ENCODE data around the gene MAP2K1. TPM values are rescaled to one million over a fixed set of nuclear protein-coding genes. Genes with fewer than 3 reads are reported as not detected.
"Not testable (repeated sequence)": the region's sequence is repeated elsewhere in the genome, so short reads cannot be mapped to it uniquely, and the experiment has no call there.

MAP2K1 gene
- total RNA-seq (10 to 100 TPM; 59.3 to 60.4 TPM), polyA plus RNA-seq (ENCODE audit: insufficient read length in 6 of 6) (10 to 100 TPM; 46.3 to 55.7 (median 50.6) TPM)
- long read RNA-seq, donor 1, transcript MAP2K1-201 (11 exons, 3,410 nt), result major isoform, 13 of 5,705 reads
- long read RNA-seq, donor 1, partial matches to known transcripts, result 3,811 of 5,705 reads
- long read RNA-seq, donor 1, other reads (novel, unspliced or antisense), result 1,881 of 5,705 reads
- long read RNA-seq, donor 2, transcript MAP2K1-201 (11 exons, 3,410 nt), result major isoform, 8 of 4,839 reads
- long read RNA-seq, donor 2, partial matches to known transcripts, result 4,540 of 4,839 reads
- long read RNA-seq, donor 2, other reads (novel, unspliced or antisense), result 291 of 4,839 reads
- long read RNA-seq, donor 3, partial matches to known transcripts, result 3,232 of 3,468 reads
- long read RNA-seq, donor 3, other reads (novel, unspliced or antisense), result 234 of 3,468 reads
- long read RNA-seq, donor 4, partial matches to known transcripts, result 0 of 2 reads
- long read RNA-seq, donor 4, other reads (novel, unspliced or antisense), result 1 of 2 reads
- long read RNA-seq, donor 5, transcript MAP2K1-201 (11 exons, 3,410 nt), result major isoform, 12 of 3,877 reads
- long read RNA-seq, donor 5, partial matches to known transcripts, result 3,561 of 3,877 reads
- long read RNA-seq, donor 5, other reads (novel, unspliced or antisense), result 304 of 3,877 reads
- long read RNA-seq, donor 6, transcript MAP2K1-201 (11 exons, 3,410 nt), result major isoform, 11 of 4,130 reads
- long read RNA-seq, donor 6, partial matches to known transcripts, result 3,895 of 4,130 reads
- long read RNA-seq, donor 6, other reads (novel, unspliced or antisense), result 224 of 4,130 reads
- long read RNA-seq, donor 7, partial matches to known transcripts, result 2,093 of 2,284 reads
- long read RNA-seq, donor 7, other reads (novel, unspliced or antisense), result 187 of 2,284 reads
- long read RNA-seq, donor 8, transcript MAP2K1-201 (11 exons, 3,410 nt), result major isoform, 14 of 2,529 reads
- long read RNA-seq, donor 8, partial matches to known transcripts, result 2,358 of 2,529 reads
- long read RNA-seq, donor 8, other reads (novel, unspliced or antisense), result 157 of 2,529 reads
- long read RNA-seq, donor 9, result 0 reads
- long read RNA-seq, donor 10, partial matches to known transcripts, result 1 of 2 reads
- long read RNA-seq, donor 10, other reads (novel, unspliced or antisense), result 0 of 2 reads
- long read RNA-seq, donor 11, result 0 reads
- long read RNA-seq, donor 12, partial matches to known transcripts, result 51 of 55 reads
- long read RNA-seq, donor 12, other reads (novel, unspliced or antisense), result 0 of 55 reads

DNA sequence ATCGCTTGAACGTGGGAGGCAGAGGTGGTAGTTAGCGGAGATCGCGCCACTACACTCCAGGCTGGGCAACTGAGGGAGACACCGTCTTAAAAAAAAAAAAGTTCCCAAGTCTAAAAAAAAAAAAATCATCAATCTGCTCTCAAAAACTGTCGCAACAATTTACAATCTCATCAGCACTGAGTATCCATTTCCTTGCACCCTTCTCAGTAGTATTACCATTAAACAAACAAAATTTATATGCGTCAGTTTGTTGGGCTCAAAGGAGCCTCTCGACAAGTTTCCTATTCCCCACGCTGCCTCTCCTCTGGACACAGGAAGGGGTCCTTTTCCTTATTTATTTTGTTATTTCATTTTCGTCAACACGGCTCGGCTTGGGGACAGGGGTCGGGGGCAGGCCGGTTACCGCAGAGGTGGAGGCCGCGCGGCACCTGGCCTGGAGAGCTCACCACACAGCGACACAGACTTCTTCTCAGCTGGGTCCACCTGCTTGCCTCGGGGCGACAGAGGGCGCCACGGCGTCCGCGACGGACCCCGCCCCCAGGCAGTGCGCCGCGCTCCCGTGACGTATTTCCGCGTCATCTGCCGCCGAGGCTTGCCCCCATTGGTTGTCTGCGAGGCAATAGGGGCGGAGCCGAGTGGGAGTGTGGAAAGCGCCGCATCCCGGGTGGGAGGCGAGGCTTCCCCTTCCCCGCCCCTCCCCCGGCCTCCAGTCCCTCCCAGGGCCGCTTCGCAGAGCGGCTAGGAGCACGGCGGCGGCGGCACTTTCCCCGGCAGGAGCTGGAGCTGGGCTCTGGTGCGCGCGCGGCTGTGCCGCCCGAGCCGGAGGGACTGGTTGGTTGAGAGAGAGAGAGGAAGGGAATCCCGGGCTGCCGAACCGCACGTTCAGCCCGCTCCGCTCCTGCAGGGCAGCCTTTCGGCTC is at the start of gene MAP2K1:
Gene MAP2K1 (plus strand): TSS at position 709 of the 920 bp plus-strand sequence. CDS start 436 bp downstream, outside the sequence.
- DNase-seq (peak; percentile 97 to 99 (median 98)), ATAC-seq (peak; percentile 97)
- H3K4me1 ChIP-seq, result peaks cover 9 to 47% of the 10 kb centered on the region in 2 donors
- peak within 1 kb of the TSS; percentile 77 to 79 for H3K4me3 ChIP-seq
- peak within 1 kb of the TSS; percentile 89 to 96 for H3K27ac ChIP-seq
- H3K9me3 ChIP-seq, result no peaks in the 10 kb centered on the region
- H3K36me3 ChIP-seq, result no peaks in the 10 kb centered on the region
- no peaks in the 10 kb centered on the region for H3K27me3 ChIP-seq
- intact Hi-C loops (cut with DNase I), result no loop called here
- TF ChIP-seq, protein P1, sequence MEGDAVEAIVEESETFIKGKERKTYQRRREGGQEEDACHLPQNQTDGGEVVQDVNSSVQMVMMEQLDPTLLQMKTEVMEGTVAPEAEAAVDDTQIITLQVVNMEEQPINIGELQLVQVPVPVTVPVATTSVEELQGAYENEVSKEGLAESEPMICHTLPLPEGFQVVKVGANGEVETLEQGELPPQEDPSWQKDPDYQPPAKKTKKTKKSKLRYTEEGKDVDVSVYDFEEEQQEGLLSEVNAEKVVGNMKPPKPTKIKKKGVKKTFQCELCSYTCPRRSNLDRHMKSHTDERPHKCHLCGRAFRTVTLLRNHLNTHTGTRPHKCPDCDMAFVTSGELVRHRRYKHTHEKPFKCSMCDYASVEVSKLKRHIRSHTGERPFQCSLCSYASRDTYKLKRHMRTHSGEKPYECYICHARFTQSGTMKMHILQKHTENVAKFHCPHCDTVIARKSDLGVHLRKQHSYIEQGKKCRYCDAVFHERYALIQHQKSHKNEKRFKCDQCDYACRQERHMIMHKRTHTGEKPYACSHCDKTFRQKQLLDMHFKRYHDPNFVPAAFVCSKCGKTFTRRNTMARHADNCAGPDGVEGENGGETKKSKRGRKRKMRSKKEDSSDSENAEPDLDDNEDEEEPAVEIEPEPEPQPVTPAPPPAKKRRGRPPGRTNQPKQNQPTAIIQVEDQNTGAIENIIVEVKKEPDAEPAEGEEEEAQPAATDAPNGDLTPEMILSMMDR (IDR thresholded peaks at IDR 0.05), result peak in 1 of 2 donors; percentile 73

DNA sequence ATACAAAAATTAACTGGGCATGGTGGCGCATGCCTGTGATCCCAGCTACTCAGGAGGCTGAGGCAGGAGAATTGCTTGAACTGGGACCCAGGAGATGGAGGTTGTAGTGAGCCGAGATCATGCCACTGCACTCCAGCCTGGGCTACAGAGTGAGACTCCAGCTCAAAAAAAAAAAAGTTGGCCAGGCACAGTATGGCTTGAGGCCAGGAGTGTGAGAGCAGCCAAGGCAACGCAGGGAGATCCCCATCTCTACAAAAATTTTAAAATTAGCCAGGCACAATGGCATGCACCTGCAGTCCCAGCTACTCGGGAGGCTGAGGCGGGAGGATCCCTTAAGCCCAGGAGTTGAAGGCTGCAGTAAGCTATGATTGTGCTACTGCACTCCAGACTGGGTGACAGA is 38.2 kb upstream of the MAP2K1 start:
- H3K27me3 ChIP-seq; DNase-seq; H3K4me3 ChIP-seq; H3K9me3 ChIP-seq; ATAC-seq; H3K4me1 ChIP-seq; intact Hi-C loops (cut with DNase I); H3K27ac ChIP-seq: not testable (repeated sequence)
- H3K36me3 ChIP-seq, result peaks cover 0 to 50% of the 10 kb centered on the region in 2 donors

GRCh38 chr15:66356077-66356358 is 30.7 kb upstream of the MAP2K1 start:
- ATAC-seq (no peak), DNase-seq (no peak)
- Histone ChIP-seq H3K4me1 (peaks cover 0 to 11% of the 10 kb centered on the region in 2 donors), H3K27me3 (no peaks in the 10 kb centered on the region), H3K36me3 (peaks cover 0 to 15% of the 10 kb centered on the region in 2 donors), H3K27ac (peak overlapping the region; percentile 50 to 75), H3K9me3 (no peaks in the 10 kb centered on the region), H3K4me3 (peak overlapping the region; percentile 61 to 70)
- TF ChIP-seq, protein P1 (IDR thresholded peaks at IDR 0.05), result no peak
- intact Hi-C loops (cut with DNase I), result no loop called here

DNA sequence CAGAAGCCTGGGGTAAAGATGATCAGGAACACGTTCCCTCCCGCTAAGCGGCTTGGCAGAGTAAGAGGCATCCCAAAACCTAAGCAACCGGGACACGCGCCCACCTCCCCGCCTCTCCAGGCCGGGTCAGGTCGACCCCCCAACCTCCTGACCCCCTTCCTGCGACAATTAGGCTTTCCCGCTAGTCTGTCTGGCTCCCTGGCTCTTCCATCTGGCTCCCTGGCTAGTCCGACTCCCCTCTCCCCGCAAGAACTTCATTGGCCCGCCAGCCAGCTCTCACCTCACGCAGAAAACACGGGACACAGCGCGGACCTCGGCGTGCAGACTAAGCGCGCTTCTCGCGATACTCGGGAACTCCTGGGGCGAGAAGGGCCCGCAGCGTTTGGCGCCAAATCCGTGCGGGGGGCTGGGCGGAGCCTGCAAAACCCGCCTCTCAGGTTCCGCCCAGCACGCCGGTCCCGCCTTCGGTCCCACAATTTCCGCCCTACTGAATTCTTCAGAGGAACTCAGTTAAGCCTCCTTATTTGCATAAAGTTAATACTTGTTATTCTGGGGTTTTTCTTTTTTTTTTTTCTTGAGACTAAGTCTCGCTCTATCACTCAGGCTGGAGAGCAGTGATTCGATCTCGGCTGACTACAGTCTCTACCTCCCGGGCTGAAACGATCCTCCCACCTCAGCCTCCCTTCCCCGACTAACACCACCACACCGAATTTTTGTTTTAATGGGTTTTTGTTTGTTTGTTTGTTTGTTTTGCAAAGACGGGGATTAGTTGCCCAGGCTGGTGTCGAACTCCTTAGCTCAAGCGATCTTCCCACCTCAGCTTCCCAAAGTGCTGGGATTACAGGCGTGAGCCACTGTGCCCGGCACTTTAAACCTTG is 30.1 kb upstream of the MAP2K1 start, which contains the start of gene TIPIN:
Gene TIPIN (minus strand): TSS at position 327 of the 878 bp plus-strand sequence. CDS start 3,738 bp downstream, outside the sequence.
- H3K4me3 ChIP-seq, result peak within 1 kb of the TSS; percentile 61 to 70
- H3K27ac ChIP-seq, result peak within 1 kb of the TSS; percentile 50 to 75
- ATAC-seq, result peak; percentile 99
- peaks cover 0 to 13% of the 10 kb centered on the region in 2 donors for H3K36me3 ChIP-seq
- H3K27me3 ChIP-seq, result no peaks in the 10 kb centered on the region
- H3K9me3 ChIP-seq, result no peaks in the 10 kb centered on the region
- intact Hi-C loops (cut with DNase I), result no loop called here
- H3K4me1 ChIP-seq, result peaks cover 0 to 11% of the 10 kb centered on the region in 2 donors
- TF ChIP-seq, protein P1 (IDR thresholded peaks at IDR 0.05), result no peak
- DNase-seq, result peak; percentile 94 to 98 (median 98)

All from left lung (tissue), 14 donors.